Keratinocyte (primary cell): Measurements from ENCODE around the gene SLBP. TPM values are rescaled to one million over a fixed set of nuclear protein-coding genes. Genes with fewer than 3 reads are reported as not detected.

Source experiments
- DNase-seq: peaks from one replicate; pipeline ENCODE4 v3.0.0-alpha.2; 2011; ENCODE audit warnings: low read depth, missing footprints, low spot score
- FAIRE-seq: peaks from 2 replicates; lab custom pipeline; 2011; peaks lifted over from hg19 to GRCh38; lab: Jason Lieb, UNC
- H2AFZ ChIP-seq: 2 replicates; pipeline ENCODE4 v1.6.0; 2012; ENCODE audit warnings: low read length, control low read depth, inconsistent platforms; ENCODE audit not compliant: control insufficient read depth
- H3K27ac ChIP-seq: 2 replicates; pipeline ENCODE4 v1.5.1; 2011; ENCODE audit warnings: low read length; ENCODE audit not compliant: control insufficient read depth, insufficient read depth
- H3K27me3 ChIP-seq: 3 replicates; pipeline ENCODE4 v1.6.0; 2011; ENCODE audit warnings: low read length; ENCODE audit not compliant: control insufficient read depth, insufficient read depth; ENCODE audit errors: extremely low read depth
- H3K36me3 ChIP-seq, 2 experiments: 2 replicates in 1 of 2; 3 replicates in 1 of 2; pipeline ENCODE4 v1.5.1; 2011; ENCODE audit warnings: low read length in 2 of 2, mild to moderate bottlenecking in 1 of 2; ENCODE audit not compliant: control insufficient read depth in 2 of 2, insufficient read depth in 2 of 2; ENCODE audit errors: extremely low read depth in 1 of 2
- H3K4me1 ChIP-seq: 3 replicates; pipeline ENCODE4 v1.5.1; 2011; ENCODE audit warnings: low read length; ENCODE audit not compliant: control insufficient read depth, insufficient read depth; ENCODE audit errors: extremely low read depth
- H3K4me2 ChIP-seq: 3 replicates; pipeline ENCODE4 v1.6.0; 2011; ENCODE audit warnings: low read depth, low read length; ENCODE audit not compliant: control insufficient read depth, insufficient read depth; ENCODE audit errors: extremely low read depth
- H3K4me3 ChIP-seq, 3 experiments: fragments of 200-600 bp in 1 of 3; sonication (generic) in 1 of 3; 2 replicates in 2 of 3; 3 replicates in 1 of 3; pipeline ENCODE4 v1.5.1; 2011 to 2016; ENCODE audit warnings: low read length in 3 of 3, mild to moderate bottlenecking in 3 of 3, control low read depth in 2 of 3, inconsistent platforms in 1 of 3, low read depth in 1 of 3, mixed read lengths in 1 of 3, mixed run types in 1 of 3, moderate library complexity in 1 of 3; ENCODE audit not compliant: control insufficient read depth in 2 of 3, insufficient read depth in 2 of 3; ENCODE audit errors: extremely low read depth in 1 of 3
- H3K79me2 ChIP-seq: 2 replicates; pipeline ENCODE4 v1.6.0; 2012; ENCODE audit warnings: low read length; ENCODE audit not compliant: control insufficient read depth, insufficient read depth
- H3K9ac ChIP-seq: 3 replicates; pipeline ENCODE4 v1.6.0; 2011; ENCODE audit warnings: low read length; ENCODE audit not compliant: control insufficient read depth, insufficient read depth; ENCODE audit errors: extremely low read depth
- H3K9me1 ChIP-seq: 3 replicates; pipeline ENCODE4 v1.6.0; 2011; ENCODE audit warnings: low read length; ENCODE audit not compliant: control insufficient read depth, insufficient read depth; ENCODE audit errors: extremely low read depth
- H3K9me3 ChIP-seq: 2 replicates; pipeline ENCODE4 v1.5.1; 2012; ENCODE audit warnings: low read depth, low read length; ENCODE audit not compliant: control insufficient read depth
- H4K20me1 ChIP-seq: 3 replicates; pipeline ENCODE4 v1.6.0; 2011; ENCODE audit warnings: low read length; ENCODE audit not compliant: control insufficient read depth, insufficient read depth; ENCODE audit errors: extremely low read depth
- EZH2 ChIP-seq: IDR thresholded peaks from one replicate; pipeline ENCODE4 v1.6.1; 2012; ENCODE audit warnings: inconsistent platforms, mild to moderate bottlenecking, low read length, moderate library complexity
- dilution Hi-C: fragments of 300-500 bp; cut with MboI; formaldehyde crosslinking; loops from one replicate; pipeline ENCODE4 v1.7.0; 2020; ENCODE audit warnings: low sequenced_read_pairs; ENCODE audit not compliant: extremely low pct_ligation_motif_present
- polyA plus RNA-seq, 5 experiments: library from polyadenylated mRNA; depleted of rRNA in 3 of 5; stranded (reverse) in 3 of 5; stranded (forward) in 1 of 5; unstranded in 1 of 5; fragments of >200 nt; gene quantifications; 1 replicate in 1 of 5; 2 replicates in 3 of 5; 3 replicates in 1 of 5; pipeline versions ENCODE4 v1.2.1 to v1.2.3, GENCODE V29; 2011 to 2012; ENCODE audit warnings: missing spikeins in 2 of 5, low read depth in 1 of 5, low replicate concordance in 1 of 5
- TF ChIP-seq, protein P1 (sequence below), 3 experiments: IDR thresholded peaks in 1 of 3; conservative IDR thresholded peaks in 1 of 3; optimal IDR thresholded peaks in 1 of 3; 2 replicates in 2 of 3; 3 replicates in 1 of 3; pipeline versions ENCODE3 to v1.5.1; 2011; ENCODE audit warnings: low read length in 3 of 3, mild to moderate bottlenecking in 3 of 3, moderate library complexity in 2 of 3, control low read depth in 1 of 3, inconsistent platforms in 1 of 3; ENCODE audit not compliant: insufficient read depth in 2 of 3; ENCODE audit errors: extremely low read depth in 1 of 3

Gene SLBP
- polyA plus RNA-seq, 1 donor (not counting 4 experiments of a cell fraction or from before 2014, with no cell fraction given), result 90.6 TPM

DNA sequence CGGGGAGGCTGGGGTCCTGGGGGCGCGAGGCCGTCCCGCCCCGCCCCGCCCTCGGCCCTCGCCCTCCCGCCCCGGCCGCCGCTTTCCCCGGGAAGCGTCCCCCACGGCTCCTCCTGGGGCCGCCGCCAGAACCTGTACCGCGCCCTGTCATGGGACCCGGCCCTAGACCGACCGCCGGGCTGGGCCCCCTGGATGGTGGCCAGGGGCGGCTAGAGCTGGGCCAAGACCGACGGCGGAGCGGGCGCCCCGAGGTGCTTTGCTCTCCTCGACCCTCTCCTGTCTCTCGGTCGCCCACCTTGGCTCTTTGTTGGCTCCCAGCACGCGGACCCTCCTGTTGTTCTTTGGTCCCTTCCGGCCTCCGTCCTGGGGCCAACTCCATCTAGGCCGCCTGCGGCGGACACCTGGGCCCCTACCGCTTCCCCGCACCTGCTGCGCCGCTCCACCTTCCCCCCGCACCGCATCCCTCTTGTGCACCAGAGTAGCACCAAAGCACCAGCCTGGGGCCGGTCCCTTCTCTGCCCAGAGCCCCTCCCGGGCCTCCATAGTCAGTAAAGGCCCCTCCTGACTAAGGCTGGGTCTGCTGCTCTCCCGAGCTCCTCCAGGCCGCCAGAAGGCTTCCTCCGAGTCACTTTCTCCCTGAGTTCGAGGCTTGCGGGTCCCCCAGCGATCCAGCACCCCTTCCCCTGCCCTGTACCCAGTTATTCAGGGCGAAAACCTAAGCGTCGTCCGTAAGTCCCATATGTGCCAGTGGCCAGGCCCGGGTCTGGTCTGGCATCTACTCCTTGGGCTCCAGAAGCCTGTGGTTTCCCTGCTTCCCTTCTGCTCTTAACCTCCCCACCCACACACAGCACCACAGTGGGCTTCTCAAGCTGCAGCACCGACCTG lies 9.8 kb upstream of the SLBP start:
- FAIRE-seq (no peak), DNase-seq (no peak)
- dilution Hi-C loops, result no loop called here
- peaks cover 5 to 35% of the 10 kb centered on the region in 2 experiments for H3K36me3 ChIP-seq
- TF ChIP-seq, protein P1, sequence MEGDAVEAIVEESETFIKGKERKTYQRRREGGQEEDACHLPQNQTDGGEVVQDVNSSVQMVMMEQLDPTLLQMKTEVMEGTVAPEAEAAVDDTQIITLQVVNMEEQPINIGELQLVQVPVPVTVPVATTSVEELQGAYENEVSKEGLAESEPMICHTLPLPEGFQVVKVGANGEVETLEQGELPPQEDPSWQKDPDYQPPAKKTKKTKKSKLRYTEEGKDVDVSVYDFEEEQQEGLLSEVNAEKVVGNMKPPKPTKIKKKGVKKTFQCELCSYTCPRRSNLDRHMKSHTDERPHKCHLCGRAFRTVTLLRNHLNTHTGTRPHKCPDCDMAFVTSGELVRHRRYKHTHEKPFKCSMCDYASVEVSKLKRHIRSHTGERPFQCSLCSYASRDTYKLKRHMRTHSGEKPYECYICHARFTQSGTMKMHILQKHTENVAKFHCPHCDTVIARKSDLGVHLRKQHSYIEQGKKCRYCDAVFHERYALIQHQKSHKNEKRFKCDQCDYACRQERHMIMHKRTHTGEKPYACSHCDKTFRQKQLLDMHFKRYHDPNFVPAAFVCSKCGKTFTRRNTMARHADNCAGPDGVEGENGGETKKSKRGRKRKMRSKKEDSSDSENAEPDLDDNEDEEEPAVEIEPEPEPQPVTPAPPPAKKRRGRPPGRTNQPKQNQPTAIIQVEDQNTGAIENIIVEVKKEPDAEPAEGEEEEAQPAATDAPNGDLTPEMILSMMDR (optimal IDR thresholded peaks at IDR 0.05 in 1 of 3, IDR thresholded peaks at IDR 0.05 in 1 of 3, conservative IDR thresholded peaks at IDR 0.05 in 1 of 3; ENCODE audit: extremely low read depth in 1 of 3, insufficient read depth in 2 of 3, low read length in 3 of 3), result no peak
- TF ChIP-seq EZH2, result no peak
- H3K79me2 ChIP-seq, result peaks cover 70% of the 10 kb centered on the region
- peak overlapping the region; percentile 78 to 81 (median 79) for H3K4me3 ChIP-seq
- H3K9me3 ChIP-seq, result no peaks in the 10 kb centered on the region
- peak overlapping the region; percentile 43 for H3K27ac ChIP-seq
- H3K9ac ChIP-seq, result peak overlapping the region; percentile 76
- H3K4me2 ChIP-seq, result peak overlapping the region; percentile 66
- H3K27me3 ChIP-seq, result no peaks in the 10 kb centered on the region
- H3K4me1 ChIP-seq, result peaks cover 30% of the 10 kb centered on the region
- H4K20me1 ChIP-seq, result peaks cover 8% of the 10 kb centered on the region
- H3K9me1 ChIP-seq, result peaks cover 4% of the 10 kb centered on the region
- H2AFZ ChIP-seq, result no peak overlapping the region

DNA sequence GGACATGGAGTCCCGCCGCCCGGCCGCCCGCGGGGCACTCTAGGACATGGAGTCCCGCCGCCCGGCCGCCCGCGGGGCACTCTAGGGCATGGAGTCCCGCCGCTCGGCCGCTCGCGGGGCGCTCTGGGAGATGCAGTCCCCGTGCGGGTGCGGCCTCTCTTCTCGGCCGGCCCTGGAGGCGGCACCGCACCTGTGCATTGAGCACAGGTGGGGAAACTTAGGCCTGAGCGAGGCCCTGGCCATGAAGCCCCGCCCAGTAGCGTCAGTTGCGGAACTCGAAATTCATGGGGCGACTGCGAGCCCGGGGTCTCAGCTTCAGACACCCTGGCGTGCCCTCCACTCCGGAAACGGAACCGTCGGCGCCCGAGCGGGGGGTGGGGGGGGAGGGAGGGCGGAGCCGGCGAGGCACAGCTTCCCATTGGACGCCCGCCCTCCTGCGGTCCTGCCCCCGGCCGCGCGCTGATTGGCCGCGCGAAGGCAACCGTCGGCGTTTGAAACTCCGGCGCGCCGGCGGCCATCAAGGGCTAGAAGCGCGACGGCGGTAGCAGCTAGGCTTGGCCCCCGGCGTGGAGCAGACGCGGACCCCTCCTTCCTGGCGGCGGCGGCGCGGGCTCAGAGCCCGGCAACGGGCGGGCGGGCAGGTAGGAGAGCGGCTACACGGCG lies 9.0 kb upstream of the SLBP start, which contains the start of the genes TACC3 and TMEM129:
Gene TACC3, plus strand, starts transcription at position 519 of the 663 bp plus-strand sequence. CDS start 1,901 bp downstream, outside the sequence.
Gene TMEM129, minus strand, starts transcription at position 321 of the 663 bp plus-strand sequence. CDS start 486 bp downstream, outside the sequence.
- Histone ChIP-seq H3K4me1 (peaks cover 22% of the 10 kb centered on the region), H3K27me3 (no peaks in the 10 kb centered on the region), H3K9ac (peak within 1 kb of the TSS; percentile 76), H4K20me1 (peaks cover 8% of the 10 kb centered on the region), H3K27ac (peak within 1 kb of the TSS; percentile 60), H2AFZ (peak within 1 kb of the TSS; percentile 84), H3K79me2 (peaks cover 75% of the 10 kb centered on the region), H3K4me2 (peak within 1 kb of the TSS; percentile 92), H3K9me3 (no peaks in the 10 kb centered on the region), H3K36me3 (peaks cover 6 to 37% of the 10 kb centered on the region in 2 experiments), H3K4me3 (peak within 1 kb of the TSS; percentile 79 to 81 (median 81)), H3K9me1 (no peaks in the 10 kb centered on the region)
- TF ChIP-seq, protein P1 (optimal IDR thresholded peaks at IDR 0.05 in 1 of 3, IDR thresholded peaks at IDR 0.05 in 1 of 3, conservative IDR thresholded peaks at IDR 0.05 in 1 of 3; ENCODE audit: extremely low read depth in 1 of 3, insufficient read depth in 2 of 3, low read length in 3 of 3), result no peak
- TF ChIP-seq EZH2, result no peak
- dilution Hi-C loops, result no loop called here
- DNase-seq, result peak; percentile 86
- FAIRE-seq, result peak; percentile 36
